A673 (cell line): ENCODE results near the gene COL5A1. TPM values are rescaled to one million over a fixed set of nuclear protein-coding genes. Genes with fewer than 3 reads are reported as not detected.

ENCODE experiments used
- BruUV-seq: library from RNA; stranded (reverse); fragments of 400-500 nt; replicated peaks from 2 replicates; lab custom pipeline; 2021; lab: Mats Ljungman, UMichigan
- CTCF ChIA-PET: fragments of 300-600 bp; sonication (Branson Sonifier 250); formaldehyde crosslinking; loops from one replicate; lab custom pipeline; 2022; ENCODE audit warnings: antibody characterized with exemption; lab: Charles Lee
- POLR2A ChIA-PET: fragments of 300-600 bp; sonication (Branson Sonifier 250); formaldehyde crosslinking; loops from one replicate; lab custom pipeline; 2022; ENCODE audit warnings: antibody characterized with exemption; ENCODE audit not compliant: low non-redundant PET; lab: Charles Lee
- DNase-seq: peaks from one replicate; pipeline ENCODE4 v3.0.0-alpha.2; 2015; ENCODE audit warnings: low spot score
- H3K27ac ChIP-seq: fragments of 200-600 bp; sonication (generic); 2 replicates; pipeline ENCODE4 v1.5.1; 2016; ENCODE audit warnings: mixed run types, low read depth, mild to moderate bottlenecking, mixed read lengths, antibody characterized with exemption, low read length; ENCODE audit not compliant: poor library complexity, severe bottlenecking
- H3K27me3 ChIP-seq: fragments of 200-600 bp; sonication (generic); replicated peaks from 2 replicates; pipeline ENCODE4 v1.6.1; 2017; ENCODE audit warnings: mixed run types, low read depth, mild to moderate bottlenecking, mixed read lengths, antibody characterized with exemption, low read length; ENCODE audit not compliant: insufficient read depth, poor library complexity
- H3K36me3 ChIP-seq: fragments of 200-600 bp; sonication (generic); 2 replicates; pipeline ENCODE4 v1.6.1; 2016; ENCODE audit warnings: mixed run types, mild to moderate bottlenecking, mixed read lengths, antibody characterized with exemption, low read length; ENCODE audit not compliant: insufficient read depth, poor library complexity, severe bottlenecking
- H3K4me1 ChIP-seq: fragments of 200-600 bp; sonication (generic); 2 replicates; pipeline ENCODE4 v1.6.1; 2017; ENCODE audit warnings: mixed run types, mild to moderate bottlenecking, mixed read lengths, antibody characterized with exemption, low read length; ENCODE audit not compliant: insufficient read depth, poor library complexity, severe bottlenecking
- H3K4me3 ChIP-seq: fragments of 200-600 bp; sonication (generic); 2 replicates; pipeline ENCODE4 v1.5.1; 2016; ENCODE audit warnings: low read depth, mixed run types, mild to moderate bottlenecking, mixed read lengths, low read length; ENCODE audit not compliant: poor library complexity, severe bottlenecking
- H3K9me3 ChIP-seq: fragments of 200-600 bp; sonication (generic); 2 replicates; pipeline ENCODE4 v1.6.1; 2016; ENCODE audit warnings: mixed run types, low read depth, mild to moderate bottlenecking, mixed read lengths, antibody characterized with exemption, low read length; ENCODE audit not compliant: poor library complexity, severe bottlenecking
- EZH2 ChIP-seq: fragments of 200-600 bp; sonication (generic); IDR thresholded peaks from 2 replicates; pipeline ENCODE4 v1.6.1; 2017; ENCODE audit warnings: borderline replicate concordance, low read depth, mild to moderate bottlenecking, mixed read lengths, antibody characterized with exemption, low read length; ENCODE audit not compliant: poor library complexity, severe bottlenecking
- intact Hi-C: fragments of 100-400 bp; cut with micrococcal nuclease; formaldehyde crosslinking; loops from one replicate; pipeline ENCODE4 v1.10.0; 2022; ENCODE audit not compliant: unreplicated experiment
- total RNA-seq: library from RNA; stranded (reverse); gene quantifications from 2 replicates; pipeline ENCODE4 v1.2.3, GENCODE V29; 2021
- TF ChIP-seq, protein P1 (sequence below): fragments of 300-800, 200-600 bp; sonication (generic); conservative IDR thresholded peaks from 2 replicates; pipeline ENCODE4 v1.5.1; 2017; ENCODE audit warnings: low read depth, mild to moderate bottlenecking, antibody characterized with exemption, low read length, moderate library complexity, mixed read lengths

Gene COL5A1
- total RNA-seq, 1 experiment from 2014 or later: 33.6 TPM

DNA sequence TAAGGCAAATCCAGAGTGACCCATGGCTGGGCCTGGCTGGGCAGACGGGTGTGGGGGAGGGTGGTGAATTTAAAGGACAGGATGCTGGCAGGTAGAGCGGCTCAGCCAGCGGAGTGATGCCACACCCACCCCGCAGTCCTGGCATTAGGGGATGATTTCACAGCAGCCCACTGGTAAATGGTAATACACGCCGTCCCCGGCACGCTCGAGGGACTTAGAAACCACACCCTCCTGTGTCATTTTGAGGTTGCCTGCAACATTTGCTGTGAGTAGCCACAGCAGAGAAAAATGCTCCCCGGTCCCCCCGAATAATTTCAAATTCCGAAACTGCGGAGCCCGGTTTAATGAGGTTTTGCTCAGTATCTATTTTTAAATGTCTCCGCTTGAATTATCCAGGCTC, 167.7 kb downstream of the COL5A1 start:
- no peak for DNase-seq
- Histone ChIP-seq H3K27ac (no peak overlapping the region), H3K4me3 (no peak overlapping the region), H3K36me3 (no peaks in the 10 kb centered on the region), H3K9me3 (no peaks in the 10 kb centered on the region), H3K27me3 (no peaks in the 10 kb centered on the region), H3K4me1 (peaks cover 11% of the 10 kb centered on the region)
- no TSS peak for BruUV-seq
- ChIA-PET CTCF (no interaction called here), POLR2A (no interaction called here)
- intact Hi-C loops: no loop called here
- TF ChIP-seq, protein P1, sequence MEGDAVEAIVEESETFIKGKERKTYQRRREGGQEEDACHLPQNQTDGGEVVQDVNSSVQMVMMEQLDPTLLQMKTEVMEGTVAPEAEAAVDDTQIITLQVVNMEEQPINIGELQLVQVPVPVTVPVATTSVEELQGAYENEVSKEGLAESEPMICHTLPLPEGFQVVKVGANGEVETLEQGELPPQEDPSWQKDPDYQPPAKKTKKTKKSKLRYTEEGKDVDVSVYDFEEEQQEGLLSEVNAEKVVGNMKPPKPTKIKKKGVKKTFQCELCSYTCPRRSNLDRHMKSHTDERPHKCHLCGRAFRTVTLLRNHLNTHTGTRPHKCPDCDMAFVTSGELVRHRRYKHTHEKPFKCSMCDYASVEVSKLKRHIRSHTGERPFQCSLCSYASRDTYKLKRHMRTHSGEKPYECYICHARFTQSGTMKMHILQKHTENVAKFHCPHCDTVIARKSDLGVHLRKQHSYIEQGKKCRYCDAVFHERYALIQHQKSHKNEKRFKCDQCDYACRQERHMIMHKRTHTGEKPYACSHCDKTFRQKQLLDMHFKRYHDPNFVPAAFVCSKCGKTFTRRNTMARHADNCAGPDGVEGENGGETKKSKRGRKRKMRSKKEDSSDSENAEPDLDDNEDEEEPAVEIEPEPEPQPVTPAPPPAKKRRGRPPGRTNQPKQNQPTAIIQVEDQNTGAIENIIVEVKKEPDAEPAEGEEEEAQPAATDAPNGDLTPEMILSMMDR: no peak
- TF ChIP-seq EZH2: no peak

DNA sequence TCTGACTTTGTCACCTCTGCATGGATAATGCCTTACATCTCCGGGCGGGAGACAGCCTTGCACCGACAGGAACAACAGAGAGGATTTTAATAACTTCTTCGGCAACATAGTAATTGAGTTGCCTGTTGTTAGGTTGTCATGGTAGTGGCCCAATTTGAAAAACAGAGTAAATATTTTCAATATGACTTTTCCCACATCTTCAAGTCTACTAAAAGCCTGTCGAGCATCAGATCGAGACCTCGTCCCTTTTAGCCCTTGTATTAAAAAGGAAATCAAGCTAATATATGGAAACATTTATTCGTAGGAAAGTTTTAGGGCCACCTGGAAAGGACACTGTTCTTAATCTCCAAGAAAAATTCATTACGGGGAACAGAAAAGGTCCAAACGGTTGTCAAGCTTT, 168.2 kb downstream of the COL5A1 start:
- DNase-seq: no peak
- POLR2A ChIA-PET: no interaction called here
- no peaks in the 10 kb centered on the region for H3K9me3 ChIP-seq
- no peak for TF ChIP-seq EZH2
- TF ChIP-seq, protein P1: no peak
- H3K27ac ChIP-seq: no peak overlapping the region
- H3K36me3 ChIP-seq: no peaks in the 10 kb centered on the region
- H3K27me3 ChIP-seq: no peaks in the 10 kb centered on the region
- intact Hi-C loops: no loop called here
- CTCF ChIA-PET: no interaction called here
- peaks cover 11% of the 10 kb centered on the region for H3K4me1 ChIP-seq
- no TSS peak for BruUV-seq
- no peak overlapping the region for H3K4me3 ChIP-seq

DNA sequence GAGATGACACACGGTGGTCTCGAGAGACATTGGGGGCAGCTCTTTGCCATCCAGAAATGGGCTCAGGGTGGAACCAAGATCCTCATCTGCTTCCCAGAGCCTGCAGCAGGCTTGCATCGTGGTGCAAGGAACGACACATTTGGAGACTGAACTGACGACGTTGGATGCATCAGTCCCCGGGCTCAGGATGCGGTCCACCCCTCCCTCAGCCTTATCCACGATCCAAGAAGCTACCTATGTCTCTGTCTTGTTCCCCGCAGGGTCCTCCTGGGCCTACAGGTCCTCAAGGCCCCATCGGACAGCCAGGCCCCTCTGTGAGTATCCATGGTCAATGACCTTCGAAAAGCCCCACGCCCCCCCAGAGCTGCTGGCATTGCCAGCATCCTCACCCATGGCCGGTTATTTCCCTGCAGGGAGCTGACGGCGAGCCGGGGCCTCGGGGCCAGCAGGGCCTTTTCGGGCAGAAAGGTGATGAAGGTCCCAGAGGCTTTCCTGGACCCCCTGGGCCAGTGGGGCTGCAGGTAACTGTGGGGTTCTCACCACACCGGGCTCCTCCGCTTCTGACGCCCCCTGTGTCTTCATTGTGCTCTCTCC, 169.6 kb downstream of the COL5A1 start:
- no peaks in the 10 kb centered on the region for H3K9me3 ChIP-seq
- TF ChIP-seq EZH2: no peak
- TF ChIP-seq, protein P1: no peak
- H3K4me3 ChIP-seq: no peak overlapping the region
- ChIA-PET POLR2A (no interaction called here), CTCF (no interaction called here)
- no peak for DNase-seq
- H3K4me1 ChIP-seq: peaks cover 11% of the 10 kb centered on the region
- H3K27ac ChIP-seq: no peak overlapping the region
- H3K27me3 ChIP-seq: no peaks in the 10 kb centered on the region
- intact Hi-C loops: no loop called here
- no peaks in the 10 kb centered on the region for H3K36me3 ChIP-seq
- no TSS peak for BruUV-seq
